ENCODE measurements around the gene TRMT5.

DNA sequence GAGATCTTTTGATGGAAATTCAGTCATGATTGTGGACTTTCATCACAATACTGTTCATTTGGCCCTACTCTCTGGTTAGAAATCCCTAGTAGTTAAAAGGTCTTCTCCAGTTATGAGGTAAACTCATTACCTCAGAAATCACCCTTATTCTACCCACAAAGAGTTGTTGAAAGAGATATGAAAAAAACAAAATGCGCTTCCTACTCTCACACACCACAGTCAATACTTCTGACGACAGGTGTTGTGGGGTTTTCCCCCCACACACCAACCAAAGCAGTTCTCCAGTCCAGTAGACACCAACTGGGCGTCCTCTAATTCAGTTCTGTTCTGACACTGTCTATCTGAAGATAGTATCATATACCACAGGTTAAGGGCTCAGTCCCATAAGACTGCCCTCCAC is 54.9 kb downstream of the TRMT5 start:
- TF ChIP-seq, protein P1, sequence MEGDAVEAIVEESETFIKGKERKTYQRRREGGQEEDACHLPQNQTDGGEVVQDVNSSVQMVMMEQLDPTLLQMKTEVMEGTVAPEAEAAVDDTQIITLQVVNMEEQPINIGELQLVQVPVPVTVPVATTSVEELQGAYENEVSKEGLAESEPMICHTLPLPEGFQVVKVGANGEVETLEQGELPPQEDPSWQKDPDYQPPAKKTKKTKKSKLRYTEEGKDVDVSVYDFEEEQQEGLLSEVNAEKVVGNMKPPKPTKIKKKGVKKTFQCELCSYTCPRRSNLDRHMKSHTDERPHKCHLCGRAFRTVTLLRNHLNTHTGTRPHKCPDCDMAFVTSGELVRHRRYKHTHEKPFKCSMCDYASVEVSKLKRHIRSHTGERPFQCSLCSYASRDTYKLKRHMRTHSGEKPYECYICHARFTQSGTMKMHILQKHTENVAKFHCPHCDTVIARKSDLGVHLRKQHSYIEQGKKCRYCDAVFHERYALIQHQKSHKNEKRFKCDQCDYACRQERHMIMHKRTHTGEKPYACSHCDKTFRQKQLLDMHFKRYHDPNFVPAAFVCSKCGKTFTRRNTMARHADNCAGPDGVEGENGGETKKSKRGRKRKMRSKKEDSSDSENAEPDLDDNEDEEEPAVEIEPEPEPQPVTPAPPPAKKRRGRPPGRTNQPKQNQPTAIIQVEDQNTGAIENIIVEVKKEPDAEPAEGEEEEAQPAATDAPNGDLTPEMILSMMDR (IDR thresholded peaks at IDR 0.05 in 8 of 11, conservative IDR thresholded peaks at IDR 0.05 in 3 of 11), result no peak
- no peak for TF ChIP-seq POLR2A (IDR thresholded peaks at IDR 0.05)
